Measurements from ENCODE around the gene ARHGAP22.

DNA sequence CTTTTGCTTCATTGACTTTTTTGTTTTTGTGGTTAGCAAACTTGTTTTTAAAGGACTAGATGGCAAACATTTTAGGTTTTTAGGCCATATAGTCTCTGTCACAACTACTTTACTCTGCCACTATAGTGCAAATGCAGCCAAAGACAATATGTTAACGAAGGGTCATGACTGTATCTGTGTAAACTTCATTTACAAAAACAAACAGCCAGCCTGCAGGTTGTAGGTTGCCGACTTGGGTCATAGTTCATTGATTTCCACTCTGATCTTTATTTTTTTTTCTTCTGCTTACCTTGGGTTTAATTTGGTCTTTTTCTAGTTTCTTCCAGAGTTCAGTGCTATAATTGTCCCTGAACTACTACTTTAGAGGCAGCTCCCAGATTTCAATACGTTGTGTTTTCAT, 120.0 kb downstream of the ARHGAP22 start:
- TF ChIP-seq CTCF (IDR thresholded peaks at IDR 0.05), result no peak
- TF ChIP-seq POLR2A (IDR thresholded peaks at IDR 0.05), result no peak
